ENCODE results near the gene ZBTB47.
A peak's percentile ranks its signal among the peaks of the same experiment; 100 is the strongest.

Gene ZBTB47

GRCh38 chr3:42699511-42699971 is 46.0 kb downstream of the ZBTB47 start:
- no peak for DNase-seq (ENCODE audit: low spot score)

DNA sequence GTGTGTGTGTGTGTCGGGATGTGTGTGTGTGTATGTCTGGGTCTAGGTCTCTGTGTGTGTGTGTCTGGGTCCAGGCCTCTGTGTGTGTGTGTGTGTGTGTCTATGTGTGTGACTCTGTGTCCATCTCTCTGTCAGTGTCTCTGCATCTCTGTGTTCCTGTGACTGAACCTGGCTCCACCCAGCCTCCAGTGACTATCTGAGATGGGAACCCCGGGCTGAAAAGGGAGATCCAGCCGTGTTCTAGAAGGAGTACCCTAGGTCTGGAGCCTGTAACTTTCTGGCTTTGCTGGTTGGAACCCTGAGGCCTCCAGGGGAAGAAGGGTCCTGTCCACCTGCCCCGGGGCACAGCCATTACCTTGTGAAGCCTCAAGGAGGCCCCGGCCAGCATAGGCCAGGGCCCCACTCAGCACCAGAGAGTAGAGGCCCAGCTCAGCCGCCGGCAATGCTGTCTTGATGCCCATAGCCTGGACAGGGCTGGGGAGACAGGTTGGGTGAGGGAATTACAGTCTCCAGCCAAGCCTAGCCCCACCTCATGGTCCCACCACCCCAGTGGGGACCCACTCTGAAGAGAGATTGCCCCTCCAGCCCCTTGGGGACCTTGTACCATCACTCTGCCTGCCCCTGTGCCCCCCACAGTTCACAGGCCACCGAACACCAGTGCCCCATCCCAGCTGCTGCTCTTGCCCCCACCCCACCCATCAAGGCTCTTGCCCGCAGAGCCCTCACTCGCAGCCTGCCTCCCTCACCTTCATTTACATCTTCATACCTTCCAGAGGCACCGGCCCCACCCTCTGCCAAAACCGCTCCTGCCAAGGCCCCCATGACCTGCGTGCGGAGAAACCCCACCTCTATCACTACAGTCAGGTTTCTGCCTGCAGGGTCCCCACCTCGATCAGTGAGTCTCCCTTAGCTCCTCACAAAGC is 47.1 kb downstream of the ZBTB47 start:
- no peak for DNase-seq (ENCODE audit: low spot score)

- DNase-seq (ENCODE audit: low spot score), result peak; percentile 87
These were observed 48.0 kb downstream of the ZBTB47 start for GRCh38 chr3:42701371-42702065.

- DNase-seq (ENCODE audit: low spot score), result peak; percentile 63
These were observed 48.8 kb downstream of the ZBTB47 start, which contains the start of gene HHATL for GRCh38 chr3:42702066-42702951. Gene HHATL, minus strand, starts transcription at chr3:42702798. Its CDS starts 1,972 bp downstream, at chr3:42700826.

DNA sequence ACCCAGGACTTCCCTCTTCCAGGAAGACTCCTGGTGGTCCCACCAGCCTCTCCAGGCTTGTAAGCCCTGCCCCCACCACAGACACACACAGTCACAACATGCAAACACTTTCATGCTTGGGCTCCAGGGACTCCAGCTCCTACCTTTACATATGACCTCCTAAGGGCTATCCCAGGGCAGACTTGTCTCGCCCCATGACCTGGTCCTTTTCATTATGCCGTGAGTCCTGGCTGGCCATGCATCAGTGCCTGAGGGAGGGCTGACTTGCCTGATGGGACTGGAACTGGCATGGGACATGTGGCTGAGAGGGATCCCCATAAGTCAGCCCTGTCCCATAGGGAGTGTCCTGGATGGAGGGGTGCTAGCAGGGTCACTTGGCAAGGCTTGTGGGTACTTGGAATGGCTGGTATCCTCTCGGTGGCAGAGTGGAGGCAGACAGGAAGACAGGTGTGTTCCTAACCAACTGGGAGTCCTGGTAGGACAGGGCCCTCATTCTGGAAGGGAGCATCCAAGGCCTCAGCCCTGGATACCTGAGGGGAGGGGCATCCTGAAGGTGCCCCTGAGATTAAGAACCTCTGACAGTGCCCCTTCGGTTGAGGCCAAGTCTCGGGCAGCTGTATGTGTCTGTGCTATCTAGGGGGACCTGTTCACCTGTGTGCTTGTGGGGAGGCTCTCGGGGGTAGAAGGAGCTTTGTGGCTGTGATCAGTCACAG is 49.6 kb downstream of the ZBTB47 start:
- no peak for DNase-seq (ENCODE audit: low spot score)

DNA sequence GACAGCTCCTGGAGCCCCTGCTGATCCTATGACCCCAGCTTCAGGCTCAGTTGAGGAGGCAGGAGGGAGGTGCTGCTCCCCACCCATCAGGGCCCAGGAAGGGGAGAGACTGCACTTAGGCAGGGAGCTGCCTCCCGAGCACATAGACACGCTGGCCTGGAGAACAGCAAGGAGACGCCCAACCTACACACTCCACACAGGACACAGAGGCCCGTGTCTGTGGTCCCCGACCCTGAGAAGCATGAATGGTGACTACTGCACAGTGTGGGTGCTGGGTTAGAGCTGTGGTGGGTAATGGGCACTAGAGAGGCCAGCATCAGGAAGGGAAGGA is 50.2 kb downstream of the ZBTB47 start:
- DNase-seq (ENCODE audit: low spot score), result no peak

DNA sequence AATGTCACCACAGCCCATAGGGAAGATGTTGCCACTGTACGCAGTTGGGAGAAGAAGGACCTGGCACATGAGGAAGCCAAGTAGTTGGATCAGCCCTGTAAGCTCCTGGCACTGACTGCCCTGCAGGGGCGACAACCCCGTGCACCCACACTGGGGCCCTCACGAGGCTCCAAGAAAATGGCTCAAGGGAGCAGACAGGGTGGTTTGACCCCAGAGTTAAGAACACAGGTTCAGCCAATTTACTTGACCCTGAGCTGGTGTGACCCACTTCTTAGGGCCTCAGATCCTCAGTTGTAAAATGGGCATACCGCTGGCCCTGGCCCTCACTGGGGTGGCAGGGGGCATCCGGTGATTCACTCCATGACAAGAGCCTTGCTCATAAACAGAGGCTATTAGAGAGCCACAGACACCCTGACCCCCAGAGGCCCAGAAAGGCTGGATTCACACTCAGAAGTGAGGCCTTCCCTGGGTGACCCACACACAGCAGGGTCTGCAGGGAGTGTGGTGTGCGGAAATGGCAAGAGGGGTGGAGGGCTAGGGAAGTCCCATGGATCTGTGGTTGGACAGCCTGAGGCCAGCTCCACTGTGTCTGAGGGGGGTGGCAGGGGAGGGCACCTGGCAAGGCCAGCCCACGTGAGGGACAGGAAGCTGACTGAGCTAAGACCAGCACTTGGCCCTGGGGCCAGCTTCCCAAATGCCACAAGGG is 50.8 kb downstream of the ZBTB47 start:
- DNase-seq (ENCODE audit: low spot score), result no peak

GRCh38 chr3:42705058-42705767 is 51.7 kb downstream of the ZBTB47 start:
- DNase-seq (ENCODE audit: low spot score), result no peak

- DNase-seq (ENCODE audit: low spot score), result no peak
These were observed 52.6 kb downstream of the ZBTB47 start for GRCh38 chr3:42705962-42706585.

- DNase-seq (ENCODE audit: low spot score), result no peak
These were observed 53.5 kb downstream of the ZBTB47 start for GRCh38 chr3:42706721-42707619.

DNA sequence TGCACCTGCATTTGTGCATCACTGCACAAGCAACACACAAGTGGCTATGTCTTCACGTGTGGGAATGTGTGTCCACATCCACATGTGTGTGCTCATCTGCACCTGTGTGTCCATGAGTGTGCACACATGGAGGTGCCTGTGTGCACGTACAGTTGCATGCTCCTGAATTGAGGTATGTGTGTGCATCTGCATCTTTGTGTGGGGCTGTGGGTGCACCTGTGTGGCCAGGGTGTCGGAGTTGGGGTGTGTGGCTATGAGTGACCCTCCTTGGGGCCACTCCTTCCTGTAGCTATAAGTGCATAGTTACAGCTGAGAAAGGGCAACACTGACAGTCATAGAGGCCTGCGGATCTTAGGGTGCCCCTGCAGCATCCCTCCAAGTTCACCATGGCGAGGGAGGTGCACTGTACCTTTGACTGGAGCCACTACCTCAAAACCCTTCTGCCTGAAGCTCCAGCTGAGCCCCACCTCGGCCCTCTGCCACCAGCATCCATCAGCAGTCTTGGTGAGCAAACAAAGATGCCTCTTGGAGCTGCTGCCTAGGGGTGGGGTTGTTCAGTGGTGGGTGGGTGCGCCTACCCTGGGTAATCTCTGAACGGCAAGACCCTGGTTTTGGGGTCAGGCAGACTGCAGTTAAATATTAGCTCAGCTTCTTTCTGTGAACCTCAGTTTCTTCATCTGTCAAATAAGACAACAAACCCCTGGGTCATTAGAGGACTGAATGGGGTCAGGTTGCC is 54.3 kb downstream of the ZBTB47 start:
- DNase-seq (ENCODE audit: low spot score), result no peak

DNA sequence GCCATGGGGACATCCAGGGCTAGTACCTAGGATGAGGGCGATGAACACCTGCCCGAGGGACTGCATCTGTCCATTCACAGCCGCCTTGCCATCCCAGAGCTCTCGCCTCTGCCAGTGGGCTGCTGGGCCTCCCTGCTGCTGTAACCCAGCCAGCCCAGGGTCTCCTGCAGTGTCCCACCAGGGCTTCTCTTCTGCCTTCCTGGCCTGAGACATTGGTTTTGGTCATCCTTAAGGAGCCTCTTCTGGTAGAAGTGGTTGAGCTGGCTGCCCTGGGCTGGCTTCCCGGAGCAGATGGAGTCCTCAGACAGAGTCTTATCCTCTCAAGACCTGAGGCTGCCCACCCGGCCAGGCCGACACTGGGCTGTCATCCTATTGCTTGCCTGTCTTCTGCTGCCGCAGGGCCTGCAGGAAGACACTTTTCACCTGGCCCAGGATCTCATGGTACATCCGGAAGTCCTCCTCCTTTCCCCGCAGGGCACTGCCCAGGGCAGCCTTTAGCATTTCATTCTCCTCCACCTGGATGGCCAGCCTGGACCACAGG is 55.2 kb downstream of the ZBTB47 start:
- DNase-seq (ENCODE audit: low spot score), result no peak

DNA sequence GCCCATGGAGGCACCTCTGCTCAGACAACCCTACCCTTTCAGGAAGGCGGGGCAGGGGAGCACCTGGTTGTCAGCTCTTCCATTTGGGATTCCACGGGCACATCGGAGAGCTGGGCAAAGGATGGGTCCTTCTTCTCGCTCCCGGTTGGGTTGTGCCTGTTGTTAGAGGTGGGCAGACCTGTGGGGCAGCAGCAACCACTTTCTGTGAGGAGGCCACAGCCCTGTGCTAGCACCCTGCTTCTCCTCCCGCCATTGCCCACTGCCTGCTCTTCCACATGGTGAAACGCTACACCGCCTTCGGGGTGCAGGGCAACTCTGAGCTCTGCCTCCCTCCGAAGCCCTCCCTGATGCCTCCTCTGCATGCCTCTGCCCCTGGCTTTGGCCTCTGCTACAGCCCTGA is 56.1 kb downstream of the ZBTB47 start:
- DNase-seq (ENCODE audit: low spot score), result no peak

DNA sequence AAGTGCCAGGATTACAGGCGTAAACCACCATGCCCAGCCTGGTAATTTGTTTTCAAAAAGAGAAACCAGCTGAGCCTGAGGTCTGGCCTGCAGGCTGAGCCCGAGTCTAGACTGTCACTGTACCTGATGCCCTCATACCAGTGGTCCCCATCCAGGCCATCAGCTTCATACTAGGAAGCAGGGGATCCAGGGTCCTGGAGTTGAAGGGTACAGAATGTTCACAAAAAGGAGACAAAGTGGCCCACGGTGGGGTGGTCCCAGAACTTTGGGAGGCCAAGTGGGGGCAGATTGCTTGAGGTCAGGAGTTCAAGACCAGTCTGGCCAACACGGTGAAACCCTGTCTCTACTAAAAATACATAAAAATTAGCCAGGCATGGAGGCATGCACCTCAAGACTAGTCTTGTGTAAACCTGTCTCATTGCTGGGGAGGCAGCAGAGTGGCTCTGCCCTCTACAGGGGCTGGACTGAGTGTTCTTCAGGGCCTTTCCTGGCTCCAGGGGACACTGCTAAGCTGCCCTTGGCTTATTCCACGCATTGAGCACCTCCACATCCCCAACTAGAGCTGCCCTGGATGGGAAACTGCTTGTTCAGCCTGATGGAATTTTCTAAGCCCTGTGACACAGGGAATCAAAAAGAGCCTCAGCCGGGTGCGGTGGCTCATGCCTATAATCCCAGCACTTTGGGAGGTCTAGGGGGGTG is 57.0 kb downstream of the ZBTB47 start:
- DNase-seq (ENCODE audit: low spot score), result no peak

GRCh38 chr3:42711491-42712343 is 58.2 kb downstream of the ZBTB47 start:
- DNase-seq (ENCODE audit: low spot score), result no peak

GRCh38 chr3:42712344-42712648 is 58.8 kb downstream of the ZBTB47 start:
- DNase-seq (ENCODE audit: low spot score), result no peak

Data from pons (tissue), 1 donor.